Osteocyte (in vitro differentiated cells): ENCODE results near the gene OSTN. TPM values are rescaled to one million over a fixed set of nuclear protein-coding genes. Genes with fewer than 3 reads are reported as not detected.

Experiments used
- DNase-seq: peaks from one replicate; pipeline ENCODE4 v3.0.0; 2021; ENCODE audit warnings: mixed read lengths; ENCODE audit not compliant: unreplicated experiment; ENCODE audit errors: extremely low spot score
- H3K27ac Mint-ChIP-seq: one replicate; pipeline ENCODE4 v1.8.0; 2021; ENCODE audit warnings: mild to moderate bottlenecking, mixed read lengths; ENCODE audit not compliant: unreplicated experiment
- H3K27me3 Mint-ChIP-seq: one replicate; pipeline ENCODE4 v1.8.0; 2021; ENCODE audit warnings: mixed read lengths; ENCODE audit not compliant: unreplicated experiment
- H3K36me3 Mint-ChIP-seq: one replicate; pipeline ENCODE4 v1.8.0; 2021; ENCODE audit warnings: mixed read lengths; ENCODE audit not compliant: unreplicated experiment
- H3K4me1 Mint-ChIP-seq: one replicate; pipeline ENCODE4 v1.8.0; 2021; ENCODE audit warnings: mixed read lengths; ENCODE audit not compliant: unreplicated experiment
- H3K4me3 Mint-ChIP-seq: one replicate; pipeline ENCODE4 v1.8.0; 2021; ENCODE audit warnings: mild to moderate bottlenecking, moderate library complexity, mixed read lengths; ENCODE audit not compliant: unreplicated experiment
- H3K9me3 Mint-ChIP-seq: one replicate; pipeline ENCODE4 v1.8.0; 2021; ENCODE audit warnings: mixed read lengths; ENCODE audit not compliant: unreplicated experiment
- CTCF ChIP-seq: fragments of 200-600 bp; sonication (generic); IDR thresholded peaks from 2 replicates; pipeline ENCODE4 v1.5.0; 2021; ENCODE audit warnings: antibody characterized with exemption, mild to moderate bottlenecking, moderate library complexity
- total RNA-seq: library from RNA; stranded (reverse); gene quantifications from 2 replicates; pipeline ENCODE4 v1.2.1, GENCODE V29; 2021

OSTN gene
- total RNA-seq, 1 donor from 2014 or later: not detected

GRCh38 chr3:191306428-191306827 is 107.4 kb downstream of the OSTN start:
- H3K4me1 Mint-ChIP-seq: no peaks in the 10 kb centered on the region

GRCh38 chr3:191307341-191307740 is 108.3 kb downstream of the OSTN start:
- H3K9me3 Mint-ChIP-seq: no peaks in the 10 kb centered on the region
- peaks cover 2% of the 10 kb centered on the region for H3K36me3 Mint-ChIP-seq
- H3K27me3 Mint-ChIP-seq: no peaks in the 10 kb centered on the region
- no peak overlapping the region for H3K27ac Mint-ChIP-seq
- H3K4me1 Mint-ChIP-seq: no peaks in the 10 kb centered on the region
- no peak overlapping the region for H3K4me3 Mint-ChIP-seq
- TF ChIP-seq CTCF: no peak
- no peak for DNase-seq

More at GRCh38 chr3:191306428-191306827, 107.4 kb downstream of the OSTN start:
- no peak for DNase-seq
- no peak overlapping the region for H3K27ac Mint-ChIP-seq
- peaks cover 2% of the 10 kb centered on the region for H3K36me3 Mint-ChIP-seq
- TF ChIP-seq CTCF: no peak
- H3K9me3 Mint-ChIP-seq: no peaks in the 10 kb centered on the region
- no peaks in the 10 kb centered on the region for H3K27me3 Mint-ChIP-seq
- no peak overlapping the region for H3K4me3 Mint-ChIP-seq

- Mint-ChIP-seq H3K27ac (no peak overlapping the region), H3K27me3 (no peaks in the 10 kb centered on the region), H3K9me3 (no peaks in the 10 kb centered on the region), H3K36me3 (peaks cover 2% of the 10 kb centered on the region), H3K4me3 (no peak overlapping the region), H3K4me1 (no peaks in the 10 kb centered on the region)
- DNase-seq: no peak
- no peak for TF ChIP-seq CTCF
These were observed 114.3 kb downstream of the OSTN start for GRCh38 chr3:191313296-191313695.

GRCh38 chr3:191314109-191314728 is 115.2 kb downstream of the OSTN start:
- Mint-ChIP-seq H3K4me1 (no peaks in the 10 kb centered on the region), H3K27ac (no peak overlapping the region), H3K27me3 (no peaks in the 10 kb centered on the region), H3K9me3 (no peaks in the 10 kb centered on the region), H3K4me3 (no peak overlapping the region), H3K36me3 (peaks cover 2% of the 10 kb centered on the region)
- no peak for TF ChIP-seq CTCF
- no peak for DNase-seq

Other genes starting within 250 kb of the OSTN start
- gene CCDC50, start 130.2 kb downstream of the OSTN start, total RNA-seq: 75.5 and 86.7 TPM in 2 replicates
- 0.55 and 0.75 TPM in 2 replicates for gene UTS2B, start 131.3 kb downstream of the OSTN start, total RNA-seq